GM19397 (cell line): ENCODE data around the gene MTCL1.

Experiments
- ATAC-seq: cut with Tn5 transposase; IDR thresholded peaks from one replicate; pipeline ENCODE4 v1.9.1; 2021; ENCODE audit warnings: mild to moderate bottlenecking, moderate library complexity; ENCODE audit not compliant: unreplicated experiment

The MTCL1 gene

DNA sequence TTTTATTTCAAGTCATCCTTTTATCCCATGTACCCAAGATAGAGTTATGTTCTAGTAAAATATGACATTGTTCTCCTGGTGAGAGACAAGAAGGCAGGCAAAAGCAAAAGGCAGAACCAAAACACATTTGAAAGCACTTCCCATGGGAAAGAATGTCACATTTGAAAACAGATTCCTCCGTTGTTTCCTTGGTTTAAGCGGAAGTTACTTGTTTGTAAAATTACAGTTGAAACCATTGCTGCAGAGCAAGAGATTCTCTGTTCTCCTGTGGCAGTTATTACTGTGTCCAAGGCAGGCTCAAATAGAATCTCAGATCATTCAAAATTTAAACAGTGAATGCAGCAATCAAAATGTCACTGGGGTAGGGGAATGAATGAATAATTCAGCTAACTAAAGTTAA is 149.6 kb downstream of the MTCL1 start:
- ATAC-seq, result no peak

DNA sequence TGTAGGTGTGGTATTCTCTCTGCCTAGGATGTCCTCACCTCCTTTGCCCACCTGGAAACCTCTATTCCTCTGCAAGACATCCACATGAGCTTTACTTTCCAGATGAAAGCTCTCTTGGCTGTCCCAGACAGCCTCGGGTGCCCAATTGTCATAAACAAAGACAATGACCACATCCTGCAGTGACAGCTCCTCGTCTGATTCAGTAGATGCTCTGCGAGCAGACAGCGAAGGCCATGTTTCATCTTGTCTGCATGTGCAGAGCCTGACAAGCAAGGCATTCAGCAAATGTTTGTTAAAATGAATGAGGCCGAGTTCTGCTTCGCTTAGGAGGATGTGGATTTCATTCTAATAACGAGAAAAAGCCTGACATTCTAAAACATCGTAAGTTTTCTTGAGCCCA is 150.9 kb downstream of the MTCL1 start:
- ATAC-seq, result no peak

DNA sequence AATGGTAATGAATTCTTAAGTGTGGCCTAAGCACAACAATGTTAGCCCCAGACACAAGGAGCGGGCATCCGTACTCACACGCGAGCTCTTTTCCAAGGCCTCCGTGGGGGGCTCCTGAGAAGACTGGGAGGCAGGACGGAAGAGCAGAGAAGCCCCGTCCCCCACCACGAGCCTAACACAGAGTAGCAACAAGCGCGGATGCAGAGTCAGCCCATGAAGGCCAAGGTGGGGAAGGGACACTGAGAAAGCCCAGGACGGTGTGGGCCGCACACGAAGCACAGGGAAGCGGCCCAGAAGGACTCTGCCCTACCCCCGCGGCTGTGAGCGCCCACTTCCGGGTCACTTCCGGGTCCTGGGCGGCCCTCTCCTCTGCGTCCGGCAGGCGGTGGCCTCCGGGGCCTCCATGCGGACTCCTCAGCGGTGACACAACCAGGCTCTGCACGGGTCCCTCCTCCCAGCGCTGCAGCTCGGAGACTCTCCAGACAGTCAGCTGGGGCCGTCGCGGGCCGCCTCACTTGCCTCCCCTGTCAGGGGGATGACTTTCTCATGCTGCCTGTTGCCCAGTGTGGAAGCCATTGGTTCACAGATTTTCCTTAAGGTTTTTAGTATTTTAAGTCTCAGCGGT is 151.5 kb downstream of the MTCL1 start:
- ATAC-seq, result no peak

DNA sequence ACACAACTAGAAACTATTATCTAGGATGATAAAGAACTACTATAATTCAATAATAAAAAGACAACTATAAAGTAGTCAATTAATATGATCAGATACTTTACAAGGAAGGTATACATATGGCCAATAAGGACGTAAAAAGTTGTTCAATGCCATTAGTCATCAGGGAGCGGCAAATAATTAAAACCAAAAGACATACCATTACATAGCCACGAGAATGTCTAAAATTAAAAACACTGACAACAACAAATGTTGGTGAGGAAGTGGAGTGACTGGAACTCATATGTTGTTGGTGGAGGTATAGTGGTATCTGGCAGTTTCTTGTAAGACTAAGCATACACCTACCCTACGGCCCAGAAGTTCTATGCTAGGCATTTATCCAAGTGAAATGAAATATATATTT is 152.4 kb downstream of the MTCL1 start:
- no peak for ATAC-seq

DNA sequence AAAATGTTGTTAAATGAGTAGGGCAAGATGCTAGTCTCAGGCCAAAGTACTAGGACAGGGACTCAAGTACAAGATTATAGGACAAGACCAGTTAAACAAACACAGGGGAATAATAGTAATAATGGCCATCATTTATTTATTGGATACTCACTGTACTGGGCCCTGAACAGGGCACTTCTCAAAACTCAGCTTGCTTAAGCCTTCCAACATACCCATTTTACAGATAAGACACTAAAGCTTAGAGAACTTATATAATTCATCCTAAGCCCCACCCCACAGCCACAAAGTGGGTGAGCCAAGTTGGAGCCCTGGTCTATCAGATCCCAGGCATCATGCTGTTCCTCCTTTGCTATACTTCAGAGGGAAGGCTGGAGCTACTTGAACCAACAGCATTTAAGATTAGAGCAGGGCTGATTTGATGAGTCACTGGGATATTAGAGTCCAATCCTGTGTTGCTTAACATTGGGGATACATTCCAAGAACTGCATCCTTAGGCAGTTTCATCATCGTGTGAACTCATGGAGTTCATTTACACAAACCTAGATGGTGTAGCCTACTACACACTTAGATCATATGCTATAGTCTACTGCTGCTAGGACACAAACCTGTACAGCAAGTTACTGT is 153.6 kb downstream of the MTCL1 start:
- no peak for ATAC-seq

GRCh38 chr18:8860845-8861642 is 155.7 kb downstream of the MTCL1 start:
- ATAC-seq, result no peak

GRCh38 chr18:8863427-8863826 is 158.1 kb downstream of the MTCL1 start:
- ATAC-seq, result no peak

DNA sequence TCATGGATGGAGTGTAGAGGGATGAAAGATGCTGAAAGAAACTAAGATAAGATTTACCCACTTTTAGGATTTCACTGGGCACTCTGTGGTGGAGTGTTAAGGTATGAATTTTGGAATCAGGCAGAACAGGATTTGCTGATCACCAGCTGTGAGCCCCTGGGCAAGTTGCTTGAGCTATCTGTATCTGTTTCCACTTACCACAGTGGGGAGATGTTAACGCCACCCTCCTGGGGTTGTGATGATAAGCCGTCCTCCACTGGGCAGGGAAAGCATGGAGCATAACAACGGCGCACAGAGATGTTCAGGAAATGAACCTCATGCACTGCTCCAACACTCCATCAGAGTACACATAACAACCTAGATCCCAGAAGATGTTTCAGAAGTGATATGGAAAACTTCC is 160.6 kb downstream of the MTCL1 start:
- no peak for ATAC-seq

- ATAC-seq, result no peak
Measured at GRCh38 chr18:8866679-8867078, 161.3 kb downstream of the MTCL1 start.

- ATAC-seq, result no peak
Measured at GRCh38 chr18:8868276-8868675, 162.9 kb downstream of the MTCL1 start.

- no peak for ATAC-seq
Measured at GRCh38 chr18:8868779-8869415, 163.5 kb downstream of the MTCL1 start.

DNA sequence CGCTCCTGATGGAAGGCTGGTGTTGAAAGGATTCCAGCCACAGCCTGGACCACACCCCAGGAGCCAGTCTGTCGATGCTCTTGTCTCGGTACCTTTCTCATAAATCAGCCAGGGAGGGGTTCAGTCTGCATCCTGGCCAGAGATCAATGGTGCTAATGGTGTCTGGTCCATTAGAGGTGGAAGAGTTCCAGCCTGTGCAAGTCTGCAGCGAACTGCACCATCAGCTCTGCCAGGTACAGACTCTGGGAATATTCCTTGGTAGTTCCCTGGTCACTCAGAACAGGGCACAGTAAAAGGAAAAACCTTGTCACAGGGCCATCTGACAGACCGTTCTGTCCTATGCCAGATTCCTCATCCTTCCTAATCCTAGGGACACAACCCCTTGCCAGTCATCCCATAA is 164.3 kb downstream of the MTCL1 start:
- no peak for ATAC-seq

DNA sequence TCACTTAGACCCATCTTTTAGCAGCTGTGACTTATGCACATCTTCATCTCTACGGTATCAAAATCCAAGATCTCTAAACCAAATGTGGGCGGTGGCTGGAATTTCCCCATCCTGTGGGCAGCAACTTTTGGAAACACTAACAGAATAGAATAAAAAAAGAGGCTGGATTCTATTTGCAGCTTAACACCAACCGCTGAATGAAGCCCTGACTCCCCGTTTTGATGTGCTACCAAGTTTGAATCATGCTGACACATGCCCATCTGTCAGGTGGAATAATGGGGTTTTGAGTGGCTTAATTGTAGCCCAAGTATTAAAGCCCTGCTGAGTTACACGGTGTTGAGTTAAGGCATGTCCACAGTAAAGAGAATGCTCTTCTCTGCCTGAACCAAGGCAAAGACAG is 165.2 kb downstream of the MTCL1 start:
- no peak for ATAC-seq

DNA sequence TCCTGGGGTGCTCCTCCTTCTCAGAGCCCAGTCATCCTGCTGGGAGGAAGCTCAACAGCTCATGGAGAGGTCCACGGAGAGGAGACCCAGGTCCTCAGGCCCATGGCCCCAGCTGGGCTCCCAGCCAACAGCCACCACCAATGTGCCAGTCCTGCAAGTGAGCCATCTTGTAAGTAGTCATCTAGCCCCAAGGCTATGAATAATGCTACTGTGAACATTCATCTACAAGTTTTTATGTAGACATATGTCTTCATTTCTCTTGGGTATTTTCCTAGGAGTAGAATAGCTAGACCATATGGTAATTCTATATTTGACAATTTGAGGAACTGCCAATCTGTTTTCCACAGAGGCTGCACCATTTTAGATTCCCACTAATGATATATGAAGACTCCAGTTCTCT is 166.1 kb downstream of the MTCL1 start:
- ATAC-seq, result no peak

DNA sequence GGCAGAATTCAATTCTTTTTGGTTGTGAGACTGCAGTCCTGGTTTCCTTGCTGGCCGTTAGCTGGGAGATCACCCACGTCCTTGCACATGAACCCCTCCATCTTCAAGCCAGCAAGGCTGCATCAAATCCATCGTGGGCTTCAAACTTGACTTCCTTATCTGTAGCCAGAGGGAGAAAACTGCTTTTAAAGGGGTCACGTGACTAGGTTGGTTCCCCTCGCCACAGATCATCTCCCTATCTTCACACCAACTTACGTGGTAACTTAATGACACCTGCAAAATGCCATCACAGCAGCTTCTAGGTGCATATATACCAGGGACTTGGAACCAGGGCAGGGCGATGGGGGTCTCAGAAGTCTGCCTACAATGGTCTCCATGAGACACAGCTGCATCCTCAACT is 169.5 kb downstream of the MTCL1 start:
- ATAC-seq, result no peak

DNA sequence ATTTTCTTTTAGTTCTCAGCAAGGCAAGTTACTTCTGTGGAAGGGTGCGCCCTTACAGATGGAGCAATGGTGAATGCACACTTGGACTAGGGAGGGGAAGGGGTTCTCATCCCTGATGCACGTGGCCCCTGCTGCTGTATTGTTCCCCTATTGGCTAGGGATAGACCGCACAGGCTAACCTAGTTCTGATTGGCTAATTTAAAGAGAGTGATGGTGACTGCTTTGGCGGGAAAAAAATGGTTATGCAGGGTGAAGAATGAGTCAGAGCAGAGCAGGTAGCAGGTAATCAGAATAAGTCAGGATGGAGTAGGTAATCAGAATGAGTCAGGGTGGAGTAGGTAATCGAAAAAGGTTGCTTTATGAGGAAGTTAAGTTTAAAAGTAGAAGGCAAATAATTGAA is 171.5 kb downstream of the MTCL1 start:
- no peak for ATAC-seq

GRCh38 chr18:8881103-8881502 is 175.7 kb downstream of the MTCL1 start:
- ATAC-seq, result no peak
